ENCODE measurements around the gene SCAMP2. TPM values are rescaled to one million over a fixed set of nuclear protein-coding genes. Genes with fewer than 3 reads are reported as not detected.
A peak's percentile ranks its signal among the peaks of the same experiment; 100 is the strongest.
"Not testable (repeated sequence)": the region's sequence is repeated elsewhere in the genome, so short reads cannot be mapped to it uniquely, and the experiment has no call there.

Gene SCAMP2, protein sequence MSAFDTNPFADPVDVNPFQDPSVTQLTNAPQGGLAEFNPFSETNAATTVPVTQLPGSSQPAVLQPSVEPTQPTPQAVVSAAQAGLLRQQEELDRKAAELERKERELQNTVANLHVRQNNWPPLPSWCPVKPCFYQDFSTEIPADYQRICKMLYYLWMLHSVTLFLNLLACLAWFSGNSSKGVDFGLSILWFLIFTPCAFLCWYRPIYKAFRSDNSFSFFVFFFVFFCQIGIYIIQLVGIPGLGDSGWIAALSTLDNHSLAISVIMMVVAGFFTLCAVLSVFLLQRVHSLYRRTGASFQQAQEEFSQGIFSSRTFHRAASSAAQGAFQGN
- total RNA-seq, result 100 to 1,000 TPM; 188 to 209 TPM
- long read RNA-seq, transcript SCAMP2-201 (9 exons, 2,453 nt), result major isoform, 64 of 127 reads
- long read RNA-seq, transcript SCAMP2-211 (6 exons, 867 nt), result minor isoform, 5 of 127 reads
- long read RNA-seq, partial matches to known transcripts, result 25 of 127 reads
- long read RNA-seq, other reads (novel, unspliced or antisense), result 31 of 127 reads

DNA sequence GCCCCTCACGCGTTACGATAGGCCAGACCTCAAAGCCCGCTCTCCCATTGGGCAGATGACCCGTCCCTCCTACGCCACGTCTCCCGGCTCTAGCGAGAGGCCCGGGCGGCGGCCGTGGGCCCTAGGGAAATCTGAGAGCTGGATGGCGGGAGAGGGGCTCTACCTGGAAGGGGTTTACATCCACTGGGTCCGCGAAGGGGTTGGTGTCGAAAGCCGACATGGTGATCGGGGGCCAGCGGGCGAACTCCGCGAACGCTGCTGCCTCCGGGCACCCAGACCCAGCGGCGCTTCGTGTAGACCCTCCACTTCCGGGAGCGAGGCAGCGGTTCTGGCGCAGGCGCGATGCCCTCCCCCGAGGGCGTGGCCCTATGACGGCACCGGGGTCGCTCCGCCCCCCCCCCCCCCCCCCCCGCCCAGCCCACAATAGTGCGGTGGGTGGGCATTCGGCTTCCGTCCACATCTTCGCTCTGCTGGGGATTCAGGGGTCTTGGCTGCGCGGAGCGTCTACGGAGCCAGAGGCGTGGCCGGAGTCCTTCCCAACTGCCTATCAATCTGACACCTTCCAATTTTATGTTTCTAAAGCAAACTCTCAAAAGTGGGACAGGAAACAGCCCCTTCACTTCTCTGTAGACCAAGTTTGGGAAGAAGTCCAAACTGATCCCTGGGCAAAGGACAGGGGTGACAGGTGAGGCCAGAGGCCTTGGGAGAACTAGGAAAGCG, at the start of gene SCAMP2:
Gene SCAMP2 (minus strand): TSS at position 330 of the 720 bp plus-strand sequence. CDS start 110 bp downstream, at position 220.
- peak; percentile 95 to 98 for DNase-seq
- ATAC-seq, result peak; percentile 77
- intact Hi-C loops (cut with DNase I, micrococcal nuclease), result no loop called here

DNA sequence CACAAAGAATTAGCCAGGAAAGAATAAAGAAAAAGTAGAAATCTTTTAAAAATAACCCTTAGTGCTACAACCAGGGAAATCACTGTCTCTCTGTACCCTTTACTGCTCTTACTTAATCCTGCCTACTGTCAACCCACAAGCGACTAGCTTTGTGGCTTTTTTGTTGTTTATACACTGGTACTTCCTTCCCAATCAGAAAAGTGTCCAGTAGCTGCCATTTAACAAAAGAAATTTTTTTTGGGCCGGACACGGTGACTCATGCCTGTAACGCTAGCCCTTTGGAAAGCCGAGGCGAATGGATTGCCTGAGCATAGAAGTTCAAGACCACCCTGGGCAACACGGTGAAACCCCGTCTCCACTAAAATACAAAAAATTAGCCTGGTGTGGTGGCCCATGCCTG, 47.3 kb upstream of the SCAMP2 start:
- ATAC-seq (no peak), DNase-seq (no peak)
- intact Hi-C loops (cut with DNase I, micrococcal nuclease), result no loop called here

DNA sequence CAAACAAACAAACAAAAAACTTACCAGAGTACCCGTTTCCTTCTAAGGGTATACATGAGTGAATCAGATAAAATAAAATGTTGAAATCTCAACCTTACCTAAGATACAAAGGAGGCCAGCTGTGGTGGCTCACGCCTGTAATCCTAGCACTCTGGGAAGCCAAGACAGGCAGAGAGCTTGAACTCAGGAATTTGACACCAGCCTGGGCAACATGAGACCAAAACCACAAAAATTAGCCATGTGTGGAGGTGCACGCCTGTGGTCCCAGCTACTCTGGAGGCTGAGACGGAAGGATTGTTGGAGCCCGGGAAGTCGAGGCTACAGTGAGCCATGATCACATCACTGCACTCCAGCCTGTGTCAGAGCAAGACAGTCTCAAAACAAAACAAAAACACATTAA, 44.5 kb upstream of the SCAMP2 start:
- DNase-seq (no peak), ATAC-seq (no peak)
- intact Hi-C loops (cut with DNase I, micrococcal nuclease), result no loop called here

DNA sequence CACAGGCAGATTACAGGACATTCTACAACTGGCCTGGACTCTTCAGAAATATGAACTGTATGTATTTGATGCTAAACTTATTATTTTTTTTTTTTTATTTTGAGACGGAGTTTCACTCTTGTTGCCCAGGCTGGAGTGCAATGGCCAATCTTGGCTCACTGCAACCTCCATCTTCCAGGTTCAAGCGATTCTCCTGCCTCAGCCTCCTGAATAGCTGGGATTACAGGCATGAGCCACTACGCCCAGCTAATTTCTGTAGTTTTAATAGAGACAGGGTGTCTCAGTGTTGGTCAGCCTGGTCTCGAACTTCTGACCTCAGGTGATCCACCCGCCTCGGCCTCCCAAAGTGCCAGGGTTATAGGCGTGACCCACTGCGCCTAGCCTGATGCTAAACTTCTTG, 40.6 kb upstream of the SCAMP2 start:
- ATAC-seq; intact Hi-C loops (cut with DNase I, micrococcal nuclease); DNase-seq: not testable (repeated sequence)

DNA sequence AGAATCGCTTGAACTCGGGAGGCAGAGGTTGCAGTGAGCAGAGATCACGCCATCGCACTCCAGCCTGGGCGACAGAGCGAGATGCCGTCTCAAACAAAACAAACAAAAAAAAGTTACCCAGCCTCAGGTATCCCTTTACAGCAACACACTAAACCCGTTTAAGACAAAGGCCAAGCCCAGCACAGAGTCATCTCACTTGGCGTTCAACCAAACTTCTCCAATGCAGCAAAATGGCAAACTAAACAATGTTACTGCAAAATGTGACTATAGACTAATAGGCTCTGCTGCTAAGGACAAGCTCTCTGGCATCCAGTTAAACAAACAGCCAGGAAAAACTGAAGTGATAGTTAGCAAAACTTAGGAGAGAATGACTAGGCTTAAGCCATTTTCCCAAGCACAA, 39.9 kb upstream of the SCAMP2 start:
- DNase-seq (no peak), ATAC-seq (no peak)
- intact Hi-C loops (cut with DNase I, micrococcal nuclease), result no loop called here

DNA sequence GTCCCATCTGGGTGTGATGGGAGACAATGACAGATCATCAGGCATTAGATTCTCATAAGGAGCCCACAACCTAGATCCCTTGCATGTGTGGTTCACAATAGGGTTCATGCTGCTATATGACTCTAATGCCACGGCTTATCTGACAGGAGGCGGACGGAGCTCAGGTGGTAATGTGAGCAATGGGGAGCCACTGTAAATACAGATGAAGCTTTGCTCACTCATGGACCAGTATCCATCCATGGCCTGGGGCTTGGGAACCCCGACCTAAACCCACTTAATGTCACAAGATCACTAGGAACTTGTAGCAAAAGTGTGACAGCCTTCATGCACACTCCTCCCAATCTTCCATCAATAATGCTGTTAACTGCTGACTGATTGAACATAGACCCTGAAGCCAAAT, 35.5 kb upstream of the SCAMP2 start:
- no peak for DNase-seq
- intact Hi-C loops (cut with DNase I, micrococcal nuclease), result no loop called here
- ATAC-seq, result no peak

DNA sequence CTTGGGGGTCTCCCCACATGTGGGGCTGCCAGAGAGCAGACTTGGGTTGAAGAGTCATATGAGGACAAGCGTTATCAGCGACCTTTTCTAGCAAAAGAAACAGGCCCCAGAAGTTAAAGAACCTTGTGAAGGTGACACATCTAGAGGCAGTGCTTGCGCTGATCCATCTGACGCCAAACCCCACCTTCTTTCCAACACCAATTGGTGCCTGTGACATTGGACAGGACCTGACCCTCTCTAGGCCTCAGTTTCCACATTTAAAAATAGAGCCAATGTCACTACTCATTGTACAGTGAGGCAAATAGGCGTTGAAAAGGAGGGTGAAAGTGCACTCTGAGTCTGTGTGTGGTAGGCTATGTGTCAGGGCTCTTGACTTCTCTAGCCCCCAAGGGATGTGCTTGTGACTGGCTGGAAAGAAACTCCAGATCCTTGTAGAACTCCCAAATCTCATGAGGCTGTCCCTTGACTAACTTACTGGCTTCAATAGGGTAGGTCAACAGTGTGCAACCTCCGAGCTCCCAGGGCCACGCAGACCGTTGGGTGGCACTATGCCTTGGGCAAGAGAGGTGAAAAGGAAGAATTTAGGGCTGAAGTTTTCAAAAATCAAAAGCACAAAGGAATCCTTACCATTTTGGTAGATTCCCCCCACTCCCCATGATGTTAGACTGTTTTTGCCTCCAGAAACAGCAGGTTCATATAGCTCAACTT, 34.2 kb upstream of the SCAMP2 start:
- DNase-seq, result no peak
- intact Hi-C loops (cut with DNase I, micrococcal nuclease), result no loop called here
- ATAC-seq, result peak; percentile 28

DNA sequence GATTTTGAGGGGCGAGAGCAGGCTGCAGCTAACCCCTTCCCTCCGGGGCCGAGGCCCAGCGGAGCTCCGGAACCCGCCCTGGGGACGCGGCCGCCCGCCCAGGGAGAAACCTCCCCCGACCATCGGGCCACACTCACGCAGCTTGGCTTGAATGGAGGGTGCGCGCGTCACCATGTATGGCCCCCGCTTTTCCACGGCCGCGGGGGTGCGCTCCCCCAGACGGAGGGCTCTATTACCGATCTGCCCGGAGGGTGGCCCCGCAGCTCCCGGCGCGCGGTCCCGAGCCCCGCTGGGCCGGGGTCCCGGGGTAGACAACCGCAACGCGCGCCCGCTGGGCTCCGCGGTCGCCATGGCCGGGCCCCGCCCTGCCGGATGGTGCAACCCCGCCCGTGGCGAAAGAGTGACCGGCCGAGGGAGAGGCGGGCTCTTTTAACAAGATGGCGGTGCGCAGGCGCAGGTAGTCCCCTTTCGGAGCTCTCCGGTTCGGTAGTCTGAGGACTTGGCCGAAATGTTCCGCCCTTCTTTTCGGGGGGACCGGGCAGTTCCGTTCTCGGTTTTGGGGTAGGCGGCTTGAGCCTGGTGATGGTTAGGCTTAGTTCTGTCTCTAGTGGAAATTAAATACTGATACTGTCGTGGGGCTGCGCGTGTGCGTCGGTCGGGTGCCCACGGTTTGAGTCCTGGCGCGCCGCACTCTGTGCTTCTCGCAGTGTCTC, 33.4 kb upstream of the SCAMP2 start, which contains the start of gene FAM219B:
Gene FAM219B (minus strand): TSS at position 402 of the 713 bp plus-strand sequence. CDS start 51 bp downstream, at position 351.
- DNase-seq (peak; percentile 93 to 96), ATAC-seq (peak; percentile 89)
- intact Hi-C loops (cut with DNase I, micrococcal nuclease), result no loop called here

DNA sequence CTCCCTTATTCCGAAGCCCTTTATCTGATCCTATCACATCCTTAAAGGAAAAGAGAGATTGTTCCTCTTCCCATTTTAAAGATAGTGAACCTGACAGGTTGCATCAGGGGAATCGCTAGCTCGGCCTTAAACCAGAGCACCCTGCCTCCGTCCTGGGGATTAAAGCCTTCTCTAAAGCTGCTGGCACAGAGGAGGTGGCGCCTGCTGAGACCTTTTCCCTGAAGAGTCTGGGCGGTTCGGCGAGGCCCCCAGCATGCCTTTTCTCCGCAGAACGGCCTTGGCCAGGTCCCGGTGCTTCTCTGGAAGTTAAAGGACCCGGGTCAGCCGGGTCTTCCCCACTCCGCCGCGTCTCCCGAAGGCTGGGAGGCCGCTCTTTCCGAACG, 32.9 kb upstream of the SCAMP2 start:
- DNase-seq (peak in 1 of 2 donors; percentile 55), ATAC-seq (peak; percentile 47)
- intact Hi-C loops (cut with DNase I, micrococcal nuclease), result no loop called here

DNA sequence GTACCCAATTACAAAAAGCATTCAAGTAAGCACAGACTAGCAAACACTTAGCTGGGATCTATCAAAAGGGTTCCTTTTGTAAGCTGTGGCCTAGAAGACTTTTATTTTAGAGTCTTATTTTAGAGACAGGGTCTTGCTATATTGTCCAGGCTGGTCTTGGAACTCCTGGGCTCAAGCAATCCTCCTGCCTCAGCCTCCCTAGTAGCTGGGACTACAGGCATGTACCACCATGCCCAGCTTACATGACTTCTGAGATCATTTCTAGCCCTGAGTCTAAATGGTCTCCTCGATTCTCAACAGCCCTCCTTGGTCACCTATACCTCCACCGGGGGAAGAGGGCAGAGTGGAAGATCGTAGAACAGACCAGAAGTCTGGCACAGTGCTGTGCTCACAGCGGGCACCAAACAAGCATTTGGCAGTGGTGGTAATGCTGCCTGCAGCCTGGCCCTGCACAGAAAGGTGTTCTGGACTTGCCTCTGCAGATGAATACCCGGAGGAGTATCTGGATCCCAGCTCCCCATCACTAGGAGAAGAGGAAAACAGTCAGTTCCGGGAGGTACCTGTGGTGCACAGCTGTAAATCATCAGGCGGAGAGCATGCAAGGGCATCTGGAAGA, 31.1 kb upstream of the SCAMP2 start:
- intact Hi-C loops (cut with DNase I, micrococcal nuclease), result no loop called here
- no peak for ATAC-seq
- no peak for DNase-seq

DNA sequence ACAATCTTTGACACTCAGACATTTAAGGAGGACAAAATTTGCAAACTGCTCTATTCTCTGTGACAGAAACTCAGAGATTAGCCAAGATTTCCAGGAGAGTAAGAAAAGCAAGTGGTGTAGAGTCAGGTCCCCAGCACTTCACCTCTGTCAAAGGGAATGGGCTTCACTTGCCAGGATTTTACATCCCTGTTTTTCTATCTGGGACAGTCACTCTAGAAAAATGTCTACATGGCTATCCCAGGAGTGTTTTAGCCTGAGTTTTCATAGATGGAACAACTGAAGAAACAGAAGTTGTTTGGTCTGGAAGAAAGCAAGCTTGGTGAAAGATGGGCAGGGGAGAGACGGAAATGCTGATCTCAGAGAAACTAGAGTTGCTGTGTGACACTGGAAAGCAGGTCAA, 30.5 kb upstream of the SCAMP2 start:
- intact Hi-C loops (cut with DNase I, micrococcal nuclease), result no loop called here
- ATAC-seq, result no peak
- no peak for DNase-seq

DNA sequence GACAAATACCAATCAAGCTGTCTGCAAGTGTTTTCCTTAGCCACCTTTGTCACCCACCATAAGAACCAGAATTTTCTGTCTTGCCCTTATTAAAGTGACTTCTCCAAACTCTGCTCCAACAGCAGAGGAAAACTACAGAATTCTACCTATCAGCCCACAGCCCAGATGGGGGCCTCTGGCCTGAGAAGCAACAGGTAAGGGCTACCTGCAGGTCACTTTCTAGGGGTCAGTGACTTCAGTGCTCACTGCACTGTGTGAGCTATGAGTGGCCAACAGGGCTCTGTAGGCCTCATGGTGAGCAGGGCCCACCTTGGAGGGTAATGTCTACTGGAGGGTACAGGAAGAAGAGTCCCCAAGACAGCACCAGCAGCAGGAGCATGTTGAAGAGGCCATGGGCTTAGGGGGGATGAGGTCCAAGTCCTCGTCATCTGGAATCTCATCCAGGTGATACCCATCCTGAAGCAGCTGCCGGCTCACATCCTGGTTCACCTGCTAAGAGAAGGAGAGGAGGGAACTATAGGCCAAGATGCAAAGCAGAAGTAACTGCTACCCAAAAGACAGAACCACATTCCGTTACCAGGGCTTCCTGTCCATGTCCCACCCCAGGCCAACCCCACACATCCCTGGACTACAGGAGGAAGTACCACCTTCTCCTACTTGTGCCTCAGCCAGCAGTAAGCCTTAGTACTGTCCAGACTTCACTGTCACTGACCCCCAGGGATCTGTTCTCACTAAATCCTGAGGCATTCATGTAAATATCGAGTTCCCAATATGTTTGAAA, 29.3 kb upstream of the SCAMP2 start:
- ATAC-seq, result no peak
- no peak for DNase-seq
- intact Hi-C loops (cut with DNase I, micrococcal nuclease), result no loop called here

DNA sequence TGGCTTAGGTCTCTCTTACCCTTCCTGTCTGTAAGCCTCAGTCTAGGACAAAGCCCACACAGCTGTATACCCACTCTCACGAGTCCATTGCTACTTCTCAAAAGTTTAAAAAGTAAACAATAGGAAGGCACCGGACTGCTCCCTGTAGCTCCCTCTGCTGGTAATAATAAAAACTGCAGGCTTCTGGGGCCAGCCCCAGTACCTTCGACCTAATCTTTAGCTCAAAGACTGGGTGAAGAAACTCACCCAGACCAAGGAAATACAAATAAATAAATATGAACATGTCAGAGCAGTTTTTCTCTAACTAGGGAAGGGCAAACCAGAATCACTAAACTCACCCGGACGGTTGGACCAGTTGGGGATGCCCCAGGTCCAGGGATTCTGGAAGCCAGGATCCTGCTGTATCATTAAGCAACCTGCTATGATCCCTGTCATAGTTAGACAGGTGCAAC, 28.5 kb upstream of the SCAMP2 start:
- ATAC-seq, result peak; percentile 54

DNA sequence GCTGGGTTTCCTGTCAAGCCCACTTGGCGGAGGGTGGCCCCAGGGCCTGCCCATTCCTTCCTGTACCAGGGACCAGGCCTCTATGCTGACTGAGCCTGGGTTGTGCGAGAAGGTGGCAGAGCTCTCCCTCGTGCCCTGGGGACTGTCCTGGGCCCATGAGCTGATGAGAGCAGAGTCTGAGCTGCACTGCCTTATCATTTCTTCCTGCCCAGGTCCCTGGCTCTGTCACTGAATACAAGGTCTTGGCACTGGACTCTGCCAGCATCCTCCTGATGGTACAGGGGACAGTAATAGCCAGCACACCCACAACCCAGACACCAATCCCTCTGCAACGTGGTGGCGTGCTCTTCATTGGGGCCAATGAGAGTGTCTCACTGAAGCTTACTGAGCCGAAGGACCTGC, 24.1 kb upstream of the SCAMP2 start:
- no peak for ATAC-seq
- intact Hi-C loops (cut with DNase I, micrococcal nuclease), result loop anchor here in 1 of 2 donors (5.0 kb wide), 1 partner anchor 40 kb away; no protein-coding TSS in a partner anchor
- DNase-seq, result no peak

More for the DNA sequence above, 28.5 kb upstream of the SCAMP2 start:
- intact Hi-C loops (cut with DNase I, micrococcal nuclease), result no loop called here
- DNase-seq, result peak in 1 of 2 donors; percentile 61

DNA sequence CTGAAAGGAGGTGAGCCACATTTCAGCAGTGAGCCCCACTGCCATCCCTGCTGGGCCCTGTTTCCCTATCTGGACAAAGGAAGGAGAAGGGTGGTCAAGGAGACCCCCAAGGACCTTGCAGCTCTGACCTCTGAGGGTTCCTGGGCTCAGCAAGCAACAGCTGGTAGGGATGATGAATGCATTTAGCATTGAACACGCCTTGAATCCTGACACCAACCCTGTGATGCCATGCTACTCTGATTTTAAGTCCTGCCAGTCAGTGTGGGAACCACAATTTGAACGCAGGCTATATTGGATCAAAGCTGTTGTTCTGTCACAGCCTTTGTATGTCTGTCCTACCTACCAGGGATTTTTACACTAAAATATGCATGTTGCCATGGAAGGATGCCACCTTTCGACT, 23.2 kb upstream of the SCAMP2 start:
- intact Hi-C loops (cut with DNase I, micrococcal nuclease), result loop anchor here in 1 of 2 donors (5.0 kb wide), 1 partner anchor 39 kb away; no protein-coding TSS in a partner anchor
- DNase-seq (no peak), ATAC-seq (no peak)

DNA sequence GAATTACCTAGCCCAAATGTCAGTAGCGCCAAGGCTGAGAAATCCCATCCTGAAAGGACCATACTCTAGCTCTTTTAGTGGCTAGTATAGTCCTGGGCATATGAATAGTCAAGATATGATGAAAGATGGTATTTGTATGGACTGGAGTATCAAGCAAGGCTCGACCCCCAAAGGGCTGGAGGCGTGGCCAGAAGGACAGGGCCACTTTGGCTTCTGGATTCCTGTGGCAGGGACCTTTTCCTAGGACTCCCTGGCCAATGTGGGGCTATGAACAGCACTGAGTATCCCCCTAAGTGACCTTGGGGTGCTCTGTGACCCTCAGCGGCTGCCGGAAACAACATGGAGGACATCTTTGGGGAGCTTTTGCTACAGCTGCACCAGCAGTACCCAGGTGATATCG, 22.7 kb upstream of the SCAMP2 start:
- intact Hi-C loops (cut with DNase I, micrococcal nuclease), result loop anchor here in 1 of 2 donors (5.0 kb wide), 1 partner anchor 39 kb away; no protein-coding TSS in a partner anchor
- no peak for DNase-seq
- ATAC-seq, result no peak

DNA sequence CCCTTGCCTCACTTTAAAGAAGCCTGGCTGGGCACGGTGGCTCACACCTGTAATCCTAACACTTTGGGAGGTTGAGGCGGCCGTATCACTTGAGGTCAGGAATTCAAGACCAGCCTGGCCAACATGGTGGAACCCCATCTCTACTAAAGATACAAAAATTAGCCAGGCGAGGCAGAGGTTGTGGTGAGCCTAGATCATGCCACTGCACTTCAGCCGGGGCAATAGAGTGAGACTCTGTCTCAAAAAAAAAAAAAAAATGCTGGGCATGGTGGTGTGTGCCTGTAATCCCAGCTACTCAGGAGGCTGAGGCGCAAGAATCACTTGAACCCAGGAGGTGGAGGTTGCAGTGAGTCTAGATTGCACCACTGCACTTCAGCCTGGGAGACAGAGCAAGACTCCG, 21.2 kb upstream of the SCAMP2 start:
- intact Hi-C loops (cut with DNase I, micrococcal nuclease); DNase-seq; ATAC-seq: not testable (repeated sequence)
